HepG2 (cell line): ENCODE measurements around the gene FAM234A. TPM values are rescaled to one million over a fixed set of nuclear protein-coding genes. Genes with fewer than 3 reads are reported as not detected.
A peak's percentile ranks its signal among the peaks of the same experiment; 100 is the strongest.

Experiments
- ESRRA ChIP-seq: sonication (generic); formaldehyde crosslinking; IDR thresholded peaks from 2 replicates; pipeline ENCODE4 v1.5.1; 2020; ENCODE audit warnings: mild to moderate bottlenecking, low read depth, missing genetic modification reagents
- ISL2 ChIP-seq: sonication (generic); formaldehyde crosslinking; IDR thresholded peaks from 2 replicates; pipeline ENCODE4 v1.5.0; 2020; ENCODE audit warnings: missing genetic modification reagents
- JUND ChIP-seq: sonication (generic); formaldehyde crosslinking; IDR thresholded peaks from 2 replicates; pipeline ENCODE4 v1.8.0; 2022; ENCODE audit warnings: mild to moderate bottlenecking, missing genetic modification reagents
- KLF12 ChIP-seq: sonication (generic); formaldehyde crosslinking; IDR thresholded peaks from 2 replicates; pipeline ENCODE4 v1.4.0; 2020; ENCODE audit warnings: missing genetic modification reagents, borderline replicate concordance
- PLRG1 ChIP-seq: fragments of 450-650 bp; conservative IDR thresholded peaks from 2 replicates; pipeline ENCODE4 v1.6.1; 2016
- SALL1 ChIP-seq: sonication (generic); formaldehyde crosslinking; IDR thresholded peaks from 2 replicates; pipeline ENCODE4 v1.8.0; 2022; ENCODE audit warnings: mild to moderate bottlenecking, missing genetic modification reagents
- ZFP36L2 ChIP-seq: sonication (generic); formaldehyde crosslinking; IDR thresholded peaks from 2 replicates; pipeline ENCODE4 v1.4.0; 2020; ENCODE audit warnings: missing genetic modification reagents
- ZIK1 ChIP-seq: sonication (generic); formaldehyde crosslinking; IDR thresholded peaks from 2 replicates; pipeline ENCODE4 v1.5.0; 2020; ENCODE audit warnings: mild to moderate bottlenecking, low read depth, missing genetic modification reagents, borderline replicate concordance
- ZNF20 ChIP-seq: sonication (generic); formaldehyde crosslinking; IDR thresholded peaks from 2 replicates; pipeline ENCODE4 v1.4.0; 2020; ENCODE audit warnings: mild to moderate bottlenecking, moderate library complexity, missing genetic modification reagents
- ZNF24 ChIP-seq: fragments of 450-650 bp; IDR thresholded peaks from 2 replicates; pipeline ENCODE4 v1.6.1; 2017; ENCODE audit warnings: antibody characterized with exemption, mild to moderate bottlenecking
- ZNF337 ChIP-seq: sonication (generic); formaldehyde crosslinking; IDR thresholded peaks from 2 replicates; pipeline ENCODE4 v1.5.1; 2020; ENCODE audit warnings: missing genetic modification reagents, low read depth, mild to moderate bottlenecking, borderline replicate concordance
- ZNF354B ChIP-seq: sonication (generic); formaldehyde crosslinking; IDR thresholded peaks from 2 replicates; pipeline ENCODE4 v1.8.0; 2022; ENCODE audit warnings: mild to moderate bottlenecking, missing genetic modification reagents
- ZNF569 ChIP-seq: sonication (generic); formaldehyde crosslinking; IDR thresholded peaks from 2 replicates; pipeline ENCODE4 v1.5.0; 2020; ENCODE audit warnings: mild to moderate bottlenecking, missing genetic modification reagents, moderate library complexity, borderline replicate concordance
- polyA plus RNA-seq, 8 experiments: library from polyadenylated mRNA; depleted of rRNA in 3 of 8; stranded (reverse) in 7 of 8; unstranded in 1 of 8; fragments of >200 nt; fragmentation: Illumina TruSeq in 4 of 8; extraction: Trizol in 4 of 8; gene quantifications; 2 replicates each; pipeline versions ENCODE4 v1.2.1 to v1.2.3, GENCODE V29; 2011 to 2016; ENCODE audit warnings: low read depth in 4 of 8, missing spikeins in 1 of 8, mixed read lengths in 1 of 8; ENCODE audit not compliant: insufficient read depth in 1 of 8
- total RNA-seq, 5 experiments: library from RNA; depleted of rRNA; stranded (reverse); fragments of >200 nt; fragmentation: Illumina TruSeq; extraction: Trizol; gene quantifications; 2 replicates each; pipeline ENCODE4 v1.2.3, GENCODE V29; 2016; ENCODE audit warnings: low read depth in 1 of 5
- TF ChIP-seq, protein P1 (sequence below): sonication (generic); formaldehyde crosslinking; IDR thresholded peaks from 2 replicates; pipeline ENCODE4 v1.4.0; 2020; ENCODE audit warnings: missing genetic modification reagents, mild to moderate bottlenecking, borderline replicate concordance
- TF ChIP-seq, protein P2 (sequence below), 2 experiments: sonication (generic) in 1 of 2; formaldehyde crosslinking in 1 of 2; IDR thresholded peaks; 2 replicates each; pipeline versions ENCODE4 v1.4.0 to v1.6.1; 2018 to 2020; ENCODE audit warnings: missing genetic modification reagents in 2 of 2, borderline replicate concordance in 1 of 2, low read depth in 1 of 2, mild to moderate bottlenecking in 1 of 2, missing biosample characterization in 1 of 2
- TF ChIP-seq, protein P3 (sequence below): IDR thresholded peaks from 2 replicates; pipeline ENCODE4 v1.6.1; 2016; ENCODE audit warnings: low read depth, missing genetic modification reagents, missing compliant biosample characterization
- TF ChIP-seq, protein P4 (sequence below): sonication (generic); formaldehyde crosslinking; IDR thresholded peaks from 2 replicates; pipeline ENCODE4 v1.5.0; 2020; ENCODE audit warnings: missing genetic modification reagents

Gene FAM234A
- total and polyA plus RNA-seq, 2 of the 13 experiments (the other 11 are each of a cell fraction or from before 2014, with no cell fraction given) = 29.2 to 34.4 TPM

DNA sequence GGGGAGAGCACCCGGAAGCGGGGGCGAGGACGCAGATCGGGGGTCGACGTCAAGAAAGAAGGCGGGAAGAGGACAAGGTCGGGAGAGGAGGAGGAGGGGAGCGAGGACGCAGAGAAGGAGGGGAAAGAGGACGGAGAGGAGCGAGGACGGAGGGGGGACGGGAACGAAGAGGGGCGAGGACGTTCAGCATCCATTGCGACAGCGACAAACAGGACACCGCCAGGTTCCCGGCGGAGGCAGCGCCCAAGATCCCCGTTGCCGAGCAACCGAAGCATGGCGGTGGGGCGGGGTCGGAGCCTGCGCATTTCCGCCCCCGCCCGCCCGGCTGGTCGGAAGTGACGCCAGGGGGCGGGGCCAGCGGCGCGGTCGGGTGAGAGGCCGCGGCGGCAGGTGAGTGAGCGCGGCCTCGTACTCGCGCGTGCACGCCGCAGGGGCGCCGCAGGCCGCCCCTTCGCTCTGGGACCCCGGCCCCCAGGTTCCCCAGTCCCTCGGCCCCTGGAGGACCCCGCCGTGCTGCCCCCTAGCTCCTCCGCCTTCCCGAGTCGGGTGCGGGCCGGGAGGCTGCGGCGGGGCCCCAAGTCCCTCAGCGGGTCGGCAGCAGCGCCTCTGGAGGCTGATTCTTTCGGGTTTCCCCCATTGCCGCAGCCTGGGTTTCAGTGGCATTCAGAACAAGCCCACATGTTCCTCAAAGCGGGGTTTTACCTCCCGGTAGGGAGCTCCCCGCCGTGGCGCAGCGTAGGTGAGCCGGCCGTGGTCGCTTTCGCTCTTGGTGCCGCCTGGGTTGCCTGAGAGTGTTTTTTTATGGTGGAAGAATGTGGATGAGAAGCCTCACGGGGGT, at the start of gene FAM234A (continued):
- TF ChIP-seq, protein P1, sequence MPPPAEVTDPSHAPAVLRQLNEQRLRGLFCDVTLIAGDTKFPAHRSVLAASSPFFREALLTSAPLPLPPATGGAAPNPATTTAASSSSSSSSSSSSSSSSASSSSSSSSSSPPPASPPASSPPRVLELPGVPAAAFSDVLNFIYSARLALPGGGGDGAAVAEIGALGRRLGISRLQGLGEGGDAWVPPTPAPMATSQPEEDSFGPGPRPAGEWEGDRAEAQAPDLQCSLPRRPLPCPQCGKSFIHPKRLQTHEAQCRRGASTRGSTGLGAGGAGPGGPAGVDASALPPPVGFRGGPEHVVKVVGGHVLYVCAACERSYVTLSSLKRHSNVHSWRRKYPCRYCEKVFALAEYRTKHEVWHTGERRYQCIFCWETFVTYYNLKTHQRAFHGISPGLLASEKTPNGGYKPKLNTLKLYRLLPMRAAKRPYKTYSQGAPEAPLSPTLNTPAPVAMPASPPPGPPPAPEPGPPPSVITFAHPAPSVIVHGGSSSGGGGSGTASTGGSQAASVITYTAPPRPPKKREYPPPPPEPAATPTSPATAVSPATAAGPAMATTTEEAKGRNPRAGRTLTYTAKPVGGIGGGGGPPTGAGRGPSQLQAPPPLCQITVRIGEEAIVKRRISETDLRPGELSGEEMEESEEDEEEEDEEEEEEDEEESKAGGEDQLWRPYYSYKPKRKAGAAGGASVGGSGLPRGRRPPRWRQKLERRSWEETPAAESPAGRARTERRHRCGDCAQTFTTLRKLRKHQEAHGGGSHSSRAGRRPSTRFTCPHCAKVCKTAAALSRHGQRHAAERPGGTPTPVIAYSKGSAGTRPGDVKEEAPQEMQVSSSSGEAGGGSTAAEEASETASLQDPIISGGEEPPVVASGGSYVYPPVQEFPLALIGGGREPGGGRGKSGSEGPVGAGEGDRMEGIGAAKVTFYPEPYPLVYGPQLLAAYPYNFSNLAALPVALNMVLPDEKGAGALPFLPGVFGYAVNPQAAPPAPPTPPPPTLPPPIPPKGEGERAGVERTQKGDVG (CRISPR knock-in tag) = no peak
- TF ChIP-seq ZNF569 (CRISPR knock-in tag) (no peak), PLRG1 (no peak), ZNF337 (no peak), JUND (no peak), ZNF24 (no peak), ZFP36L2 (CRISPR knock-in tag) (no peak), ISL2 (CRISPR knock-in tag) (no peak), KLF12 (0 out of 2 replicates have a peak, but pooled peaks have one; percentile 33), ZNF20 (CRISPR knock-in tag) (no peak), SALL1 (CRISPR knock-in tag) (peak; percentile 40; the same call in 1 of the 2 replicates), ZNF354B (CRISPR knock-in tag) (no peak), ESRRA (CRISPR knock-in tag) (0 out of 2 replicates have a peak, but pooled peaks have one; percentile 28), ZIK1 (CRISPR knock-in tag) (0 out of 2 replicates have a peak, but pooled peaks have one; percentile 41)
- TF ChIP-seq, protein P2, sequence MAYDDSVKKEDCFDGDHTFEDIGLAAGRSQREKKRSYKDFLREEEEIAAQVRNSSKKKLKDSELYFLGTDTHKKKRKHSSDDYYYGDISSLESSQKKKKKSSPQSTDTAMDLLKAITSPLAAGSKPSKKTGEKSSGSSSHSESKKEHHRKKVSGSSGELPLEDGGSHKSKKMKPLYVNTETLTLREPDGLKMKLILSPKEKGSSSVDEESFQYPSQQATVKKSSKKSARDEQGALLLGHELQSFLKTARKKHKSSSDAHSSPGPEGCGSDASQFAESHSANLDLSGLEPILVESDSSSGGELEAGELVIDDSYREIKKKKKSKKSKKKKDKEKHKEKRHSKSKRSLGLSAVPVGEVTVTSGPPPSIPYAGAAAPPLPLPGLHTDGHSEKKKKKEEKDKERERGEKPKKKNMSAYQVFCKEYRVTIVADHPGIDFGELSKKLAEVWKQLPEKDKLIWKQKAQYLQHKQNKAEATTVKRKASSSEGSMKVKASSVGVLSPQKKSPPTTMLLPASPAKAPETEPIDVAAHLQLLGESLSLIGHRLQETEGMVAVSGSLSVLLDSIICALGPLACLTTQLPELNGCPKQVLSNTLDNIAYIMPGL (CRISPR knock-in tag; IDR thresholded peaks at IDR 0.05; ENCODE audit: borderline replicate concordance in 1 of 2, low read depth in 1 of 2) = peak; percentile 82 to 88
- TF ChIP-seq, protein P3, sequence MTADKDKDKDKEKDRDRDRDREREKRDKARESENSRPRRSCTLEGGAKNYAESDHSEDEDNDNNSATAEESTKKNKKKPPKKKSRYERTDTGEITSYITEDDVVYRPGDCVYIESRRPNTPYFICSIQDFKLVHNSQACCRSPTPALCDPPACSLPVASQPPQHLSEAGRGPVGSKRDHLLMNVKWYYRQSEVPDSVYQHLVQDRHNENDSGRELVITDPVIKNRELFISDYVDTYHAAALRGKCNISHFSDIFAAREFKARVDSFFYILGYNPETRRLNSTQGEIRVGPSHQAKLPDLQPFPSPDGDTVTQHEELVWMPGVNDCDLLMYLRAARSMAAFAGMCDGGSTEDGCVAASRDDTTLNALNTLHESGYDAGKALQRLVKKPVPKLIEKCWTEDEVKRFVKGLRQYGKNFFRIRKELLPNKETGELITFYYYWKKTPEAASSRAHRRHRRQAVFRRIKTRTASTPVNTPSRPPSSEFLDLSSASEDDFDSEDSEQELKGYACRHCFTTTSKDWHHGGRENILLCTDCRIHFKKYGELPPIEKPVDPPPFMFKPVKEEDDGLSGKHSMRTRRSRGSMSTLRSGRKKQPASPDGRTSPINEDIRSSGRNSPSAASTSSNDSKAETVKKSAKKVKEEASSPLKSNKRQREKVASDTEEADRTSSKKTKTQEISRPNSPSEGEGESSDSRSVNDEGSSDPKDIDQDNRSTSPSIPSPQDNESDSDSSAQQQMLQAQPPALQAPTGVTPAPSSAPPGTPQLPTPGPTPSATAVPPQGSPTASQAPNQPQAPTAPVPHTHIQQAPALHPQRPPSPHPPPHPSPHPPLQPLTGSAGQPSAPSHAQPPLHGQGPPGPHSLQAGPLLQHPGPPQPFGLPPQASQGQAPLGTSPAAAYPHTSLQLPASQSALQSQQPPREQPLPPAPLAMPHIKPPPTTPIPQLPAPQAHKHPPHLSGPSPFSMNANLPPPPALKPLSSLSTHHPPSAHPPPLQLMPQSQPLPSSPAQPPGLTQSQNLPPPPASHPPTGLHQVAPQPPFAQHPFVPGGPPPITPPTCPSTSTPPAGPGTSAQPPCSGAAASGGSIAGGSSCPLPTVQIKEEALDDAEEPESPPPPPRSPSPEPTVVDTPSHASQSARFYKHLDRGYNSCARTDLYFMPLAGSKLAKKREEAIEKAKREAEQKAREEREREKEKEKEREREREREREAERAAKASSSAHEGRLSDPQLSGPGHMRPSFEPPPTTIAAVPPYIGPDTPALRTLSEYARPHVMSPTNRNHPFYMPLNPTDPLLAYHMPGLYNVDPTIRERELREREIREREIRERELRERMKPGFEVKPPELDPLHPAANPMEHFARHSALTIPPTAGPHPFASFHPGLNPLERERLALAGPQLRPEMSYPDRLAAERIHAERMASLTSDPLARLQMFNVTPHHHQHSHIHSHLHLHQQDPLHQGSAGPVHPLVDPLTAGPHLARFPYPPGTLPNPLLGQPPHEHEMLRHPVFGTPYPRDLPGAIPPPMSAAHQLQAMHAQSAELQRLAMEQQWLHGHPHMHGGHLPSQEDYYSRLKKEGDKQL = no peak
- TF ChIP-seq, protein P4, sequence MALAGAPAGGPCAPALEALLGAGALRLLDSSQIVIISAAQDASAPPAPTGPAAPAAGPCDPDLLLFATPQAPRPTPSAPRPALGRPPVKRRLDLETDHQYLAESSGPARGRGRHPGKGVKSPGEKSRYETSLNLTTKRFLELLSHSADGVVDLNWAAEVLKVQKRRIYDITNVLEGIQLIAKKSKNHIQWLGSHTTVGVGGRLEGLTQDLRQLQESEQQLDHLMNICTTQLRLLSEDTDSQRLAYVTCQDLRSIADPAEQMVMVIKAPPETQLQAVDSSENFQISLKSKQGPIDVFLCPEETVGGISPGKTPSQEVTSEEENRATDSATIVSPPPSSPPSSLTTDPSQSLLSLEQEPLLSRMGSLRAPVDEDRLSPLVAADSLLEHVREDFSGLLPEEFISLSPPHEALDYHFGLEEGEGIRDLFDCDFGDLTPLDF (CRISPR knock-in tag) = no peak
